ENCODE measurements around the gene ADCY1.

Gene ADCY1

DNA sequence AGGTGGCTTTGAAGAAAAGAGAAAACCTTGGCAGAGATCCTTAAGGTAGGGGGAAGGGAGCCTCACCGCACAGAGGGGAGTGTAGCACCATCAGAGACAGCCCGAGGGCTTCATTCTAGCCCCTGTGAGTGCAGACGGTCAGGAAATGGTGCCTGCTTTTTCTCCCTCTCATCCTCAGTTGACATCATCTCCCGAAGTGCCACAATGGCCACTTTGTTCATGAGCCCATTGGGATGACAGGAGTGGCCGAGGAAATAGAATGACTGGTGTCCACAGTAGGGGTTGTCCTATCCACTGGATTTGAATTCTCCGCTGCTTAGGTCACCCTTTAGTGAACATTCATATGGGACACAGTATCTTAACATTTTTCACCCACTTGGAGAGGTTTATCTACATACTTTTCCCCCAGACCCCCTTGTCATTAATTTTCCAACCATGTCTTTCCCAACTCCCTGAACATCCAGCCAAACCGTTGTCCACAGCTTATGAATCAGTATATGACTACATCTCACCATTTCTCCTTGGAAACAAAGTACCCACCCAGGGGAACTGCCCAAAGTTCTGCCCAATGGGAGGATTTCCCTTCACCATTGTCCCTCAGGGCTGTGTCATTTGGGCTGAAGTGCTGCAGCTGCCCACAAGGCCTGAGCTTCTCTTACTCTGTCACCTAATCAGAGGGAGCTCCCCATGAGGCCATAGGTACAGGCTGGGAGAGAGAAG lies 108.8 kb downstream of the ADCY1 start:
- DNase-seq (ENCODE audit: low read depth), result no peak
- TF ChIP-seq, protein P1, sequence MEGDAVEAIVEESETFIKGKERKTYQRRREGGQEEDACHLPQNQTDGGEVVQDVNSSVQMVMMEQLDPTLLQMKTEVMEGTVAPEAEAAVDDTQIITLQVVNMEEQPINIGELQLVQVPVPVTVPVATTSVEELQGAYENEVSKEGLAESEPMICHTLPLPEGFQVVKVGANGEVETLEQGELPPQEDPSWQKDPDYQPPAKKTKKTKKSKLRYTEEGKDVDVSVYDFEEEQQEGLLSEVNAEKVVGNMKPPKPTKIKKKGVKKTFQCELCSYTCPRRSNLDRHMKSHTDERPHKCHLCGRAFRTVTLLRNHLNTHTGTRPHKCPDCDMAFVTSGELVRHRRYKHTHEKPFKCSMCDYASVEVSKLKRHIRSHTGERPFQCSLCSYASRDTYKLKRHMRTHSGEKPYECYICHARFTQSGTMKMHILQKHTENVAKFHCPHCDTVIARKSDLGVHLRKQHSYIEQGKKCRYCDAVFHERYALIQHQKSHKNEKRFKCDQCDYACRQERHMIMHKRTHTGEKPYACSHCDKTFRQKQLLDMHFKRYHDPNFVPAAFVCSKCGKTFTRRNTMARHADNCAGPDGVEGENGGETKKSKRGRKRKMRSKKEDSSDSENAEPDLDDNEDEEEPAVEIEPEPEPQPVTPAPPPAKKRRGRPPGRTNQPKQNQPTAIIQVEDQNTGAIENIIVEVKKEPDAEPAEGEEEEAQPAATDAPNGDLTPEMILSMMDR (IDR thresholded peaks at IDR 0.05; ENCODE audit: insufficient read depth, low read depth, low read length, missing control alignments), result no peak
- no peak overlapping the region for H3K4me3 ChIP-seq (ENCODE audit: low read length)

DNA sequence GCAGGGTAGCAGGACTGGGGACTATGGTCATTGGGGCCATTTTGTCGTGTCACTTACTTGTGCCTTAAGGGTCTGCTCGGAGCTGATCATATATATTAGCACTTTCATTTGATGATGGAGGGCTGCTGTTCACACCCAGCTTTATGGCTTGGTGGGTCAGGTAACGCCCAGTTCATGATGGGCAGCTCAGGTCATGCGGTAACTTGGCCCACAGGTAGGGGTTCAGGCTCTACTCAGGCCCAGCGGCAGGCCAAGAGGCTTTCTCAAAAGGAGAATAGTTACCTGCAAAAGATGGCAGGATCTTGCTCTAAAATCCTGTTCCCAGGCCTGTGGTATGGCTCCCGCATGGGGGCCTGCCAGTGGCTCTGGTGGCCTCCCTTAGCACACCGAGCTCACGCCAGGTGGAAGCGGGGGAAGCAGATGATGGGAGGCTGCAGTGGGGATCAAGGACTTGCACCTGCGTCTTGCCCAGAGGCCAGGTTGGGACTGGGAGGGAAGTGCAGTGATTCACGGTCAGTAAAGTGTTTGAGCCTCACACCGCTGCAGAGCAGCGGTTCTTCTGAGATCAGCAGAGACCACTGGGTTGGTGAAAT lies 109.5 kb downstream of the ADCY1 start:
- H3K4me3 ChIP-seq (ENCODE audit: low read length), result no peak overlapping the region
- no peak for DNase-seq (ENCODE audit: low read depth)
- TF ChIP-seq, protein P1 (IDR thresholded peaks at IDR 0.05; ENCODE audit: insufficient read depth, low read depth, low read length, missing control alignments), result no peak

DNA sequence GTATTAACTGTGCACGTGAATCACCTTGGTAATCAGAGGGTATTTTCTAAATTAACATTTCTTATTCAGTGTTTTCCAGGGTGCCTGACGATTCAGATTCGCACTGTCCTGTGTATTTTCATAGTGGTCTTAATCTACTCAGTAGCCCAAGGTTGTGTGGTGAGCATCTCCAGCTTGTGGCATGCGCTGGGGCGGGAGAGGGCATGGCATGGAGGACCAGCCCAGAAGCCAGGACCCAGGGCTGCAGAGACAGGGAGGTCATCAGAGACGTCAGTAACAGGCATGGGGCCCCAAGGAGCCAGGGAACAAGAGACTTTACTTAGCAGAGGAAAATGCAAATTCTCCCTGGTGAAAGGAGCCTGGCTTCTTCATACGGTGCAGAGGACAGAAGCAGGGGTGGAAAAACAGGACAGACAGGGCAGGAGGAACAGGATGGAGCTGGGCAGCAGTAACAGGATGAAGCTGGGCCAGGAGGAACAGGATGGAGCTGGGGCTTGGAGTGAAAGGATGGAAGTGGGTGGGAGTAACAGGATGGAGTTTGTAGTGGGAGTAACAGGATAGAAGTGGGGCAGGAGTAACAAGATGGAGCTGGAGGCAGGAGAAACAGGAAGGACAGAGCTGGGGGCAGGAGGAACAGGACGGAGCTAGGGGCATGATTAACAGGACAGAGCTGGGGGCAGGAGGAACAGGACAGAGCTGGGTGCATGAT lies 110.9 kb downstream of the ADCY1 start:
- H3K4me3 ChIP-seq (ENCODE audit: low read length), result no peak overlapping the region
- peak; percentile 18 for DNase-seq (ENCODE audit: low read depth)

DNA sequence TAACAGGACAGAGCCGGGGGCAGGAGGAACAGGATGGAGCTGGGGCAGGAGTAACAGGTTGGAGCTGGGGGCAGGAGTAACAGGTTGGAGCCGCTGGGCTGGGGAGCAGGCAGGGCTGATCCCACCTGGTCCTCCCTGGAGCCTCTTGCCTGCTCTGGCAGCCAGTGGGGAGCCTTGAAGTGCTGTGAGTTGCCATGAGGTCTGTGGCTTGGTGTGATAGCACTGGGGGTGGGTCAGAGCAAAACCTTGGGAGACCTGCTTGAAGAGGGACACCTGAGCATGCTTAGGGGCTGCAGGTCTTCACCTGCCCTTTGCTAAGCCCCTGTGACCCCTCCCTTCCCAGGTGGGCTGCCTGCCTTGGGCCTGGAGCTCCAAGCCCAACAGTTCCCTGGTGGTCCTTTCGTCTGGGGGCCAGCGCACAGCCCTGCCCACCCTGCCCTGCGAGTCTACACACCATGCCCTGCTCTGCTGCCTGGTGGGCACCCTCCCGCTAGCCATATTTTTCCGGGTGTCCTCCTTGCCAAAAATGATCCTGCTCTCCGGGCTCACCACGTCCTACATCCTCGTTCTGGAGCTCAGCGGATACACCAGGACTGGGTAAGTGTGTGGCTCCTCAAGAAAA lies 111.6 kb downstream of the ADCY1 start:
- H3K4me3 ChIP-seq (ENCODE audit: low read length), result no peak overlapping the region
- no peak for DNase-seq (ENCODE audit: low read depth)
- TF ChIP-seq, protein P1 (IDR thresholded peaks at IDR 0.05; ENCODE audit: insufficient read depth, low read depth, low read length, missing control alignments), result no peak

More for the DNA sequence above, 110.9 kb downstream of the ADCY1 start:
- TF ChIP-seq, protein P1 (IDR thresholded peaks at IDR 0.05; ENCODE audit: insufficient read depth, low read depth, low read length, missing control alignments), result no peak

DNA sequence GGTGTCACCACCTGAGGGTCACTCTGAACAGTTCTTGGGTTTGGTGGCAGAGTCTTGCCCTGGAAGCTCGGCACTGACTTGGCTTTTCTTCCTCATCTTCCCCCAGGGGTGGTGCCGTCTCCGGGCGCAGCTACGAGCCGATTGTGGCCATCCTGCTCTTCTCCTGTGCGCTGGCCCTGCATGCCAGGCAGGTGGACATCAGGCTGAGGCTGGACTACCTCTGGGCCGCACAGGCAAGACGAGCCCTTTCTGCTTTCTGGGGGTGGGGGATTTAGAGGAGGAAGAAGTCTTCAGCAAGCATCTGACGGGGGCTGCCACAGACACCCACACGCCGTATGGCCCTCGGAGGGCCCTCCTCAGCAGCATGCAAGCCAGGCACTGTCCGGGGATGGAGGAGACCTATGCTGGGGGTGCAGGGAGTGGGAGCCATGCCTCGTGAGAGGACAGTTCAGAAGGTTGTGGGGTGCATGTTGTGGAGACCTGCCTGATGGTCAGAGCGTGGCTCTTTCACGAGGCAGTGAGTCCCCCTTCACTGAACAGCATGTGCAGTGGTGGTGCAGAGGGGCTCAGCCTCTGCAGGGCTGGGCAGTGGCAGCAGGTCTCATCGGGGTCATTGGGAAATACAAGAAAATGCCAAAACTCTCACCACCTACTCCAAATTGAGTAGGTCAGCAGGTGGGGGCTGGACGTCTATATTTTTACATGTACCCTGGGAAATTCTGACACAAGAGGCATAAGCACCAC lies 112.4 kb downstream of the ADCY1 start:
- H3K4me3 ChIP-seq (ENCODE audit: low read length), result no peak overlapping the region
- TF ChIP-seq, protein P1 (IDR thresholded peaks at IDR 0.05; ENCODE audit: insufficient read depth, low read depth, low read length, missing control alignments), result no peak
- DNase-seq (ENCODE audit: low read depth), result no peak

DNA sequence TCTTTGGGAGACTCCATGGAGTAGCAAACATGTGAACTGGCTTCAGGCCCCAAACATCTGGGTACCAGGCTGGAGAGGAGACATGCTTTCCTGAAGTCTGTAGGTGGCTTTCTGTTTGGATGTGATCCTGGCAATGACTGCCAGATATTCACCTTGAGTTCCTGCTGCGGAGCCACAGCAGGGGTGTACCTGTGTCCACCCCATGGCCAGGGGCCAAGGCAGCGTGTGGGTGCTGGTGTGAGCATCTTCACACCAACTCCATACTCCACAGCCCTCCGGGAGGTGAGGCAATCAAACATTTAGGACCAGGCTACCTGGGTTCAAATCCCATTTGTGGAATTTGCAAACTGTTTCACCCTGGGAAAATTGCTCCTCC lies 113.0 kb downstream of the ADCY1 start:
- TF ChIP-seq, protein P1 (IDR thresholded peaks at IDR 0.05; ENCODE audit: insufficient read depth, low read depth, low read length, missing control alignments), result no peak
- no peak overlapping the region for H3K4me3 ChIP-seq (ENCODE audit: low read length)
- DNase-seq (ENCODE audit: low read depth), result no peak

Measured in epithelial cell of esophagus (primary cell).